ENCODE data around the gene INTS6.

The INTS6 gene

DNA sequence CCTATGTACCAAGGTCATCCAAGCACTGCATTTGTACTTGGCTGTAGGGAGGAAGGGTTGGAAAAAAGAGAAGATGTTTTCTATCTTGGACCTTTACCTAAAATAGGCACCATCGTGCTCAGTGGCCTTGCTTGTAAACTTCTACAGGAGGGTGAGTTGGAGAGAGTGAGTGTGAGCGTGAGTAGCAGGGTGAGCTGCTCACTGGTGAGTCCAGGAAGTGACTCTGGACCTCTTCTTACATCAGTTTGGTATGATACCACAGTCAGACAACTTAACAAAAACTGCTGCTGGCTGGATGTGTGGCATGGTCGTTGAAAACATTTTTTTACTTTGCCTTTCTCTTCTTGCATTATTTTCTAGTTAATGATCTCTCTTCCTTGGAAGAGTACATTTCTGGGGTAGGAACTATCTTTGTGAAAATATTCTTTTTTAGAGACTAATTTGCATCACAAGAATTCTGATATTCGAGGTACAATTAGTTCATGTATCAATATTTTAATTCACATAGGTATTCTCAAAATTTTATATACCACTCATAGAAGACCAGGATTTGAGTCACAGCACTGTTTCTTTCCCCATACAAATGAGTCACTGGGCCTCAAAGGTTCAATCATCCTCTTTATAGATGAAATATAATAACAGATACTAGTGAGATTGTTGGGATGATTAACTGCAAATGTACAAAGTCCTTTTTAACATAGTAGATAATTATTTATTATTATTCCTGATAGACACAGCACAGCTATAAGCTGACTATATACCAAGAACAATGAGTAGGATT, 112.7 kb downstream of the INTS6 start:
- H3K9me3 Mint-ChIP-seq, result no peaks in the 10 kb centered on the region
- H3K27me3 Mint-ChIP-seq (ENCODE audit: low read depth), result no peaks in the 10 kb centered on the region
- no peaks in the 10 kb centered on the region for H3K4me1 Mint-ChIP-seq
- H3K27ac Mint-ChIP-seq, result no peak overlapping the region
- TF ChIP-seq CTCF (IDR thresholded peaks at IDR 0.05; ENCODE audit: unreplicated experiment in 3 of 3), result no peak
- no peak overlapping the region for H3K4me3 Mint-ChIP-seq
- H3K36me3 Mint-ChIP-seq (ENCODE audit: low read depth), result no peaks in the 10 kb centered on the region

DNA sequence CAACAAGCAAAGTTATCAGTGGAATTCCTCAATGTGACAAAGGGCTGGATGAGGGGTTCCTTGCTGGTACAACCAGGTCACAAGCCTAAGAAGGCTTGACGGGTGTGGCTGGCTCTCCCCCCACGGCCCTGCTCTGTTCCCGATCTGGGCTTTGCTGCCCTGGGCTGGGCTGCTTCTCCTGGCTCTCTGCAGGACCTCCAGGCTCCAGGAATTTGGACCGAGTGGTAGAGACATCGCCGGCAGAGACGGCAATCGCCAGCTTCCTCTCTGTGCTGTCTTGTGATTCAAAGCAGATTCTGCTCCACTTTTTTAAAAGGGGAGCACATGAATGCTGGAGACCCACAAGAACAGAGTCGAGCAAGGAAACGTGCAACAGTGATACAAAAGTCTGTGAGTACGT, 113.5 kb downstream of the INTS6 start, which contains the start of gene SERPINE3:
SERPINE3 (plus strand) TSS at position 338 of the 400 bp plus-strand sequence. CDS start 1,401 bp downstream, outside the sequence.
- Mint-ChIP-seq H3K4me1 (no peaks in the 10 kb centered on the region), H3K27ac (no peak within 1 kb of the TSS), H3K9me3 (no peaks in the 10 kb centered on the region), H3K4me3 (no peak within 1 kb of the TSS), H3K27me3 (ENCODE audit: low read depth) (no peaks in the 10 kb centered on the region), H3K36me3 (ENCODE audit: low read depth) (no peaks in the 10 kb centered on the region)
- no peak for TF ChIP-seq CTCF (IDR thresholded peaks at IDR 0.05; ENCODE audit: unreplicated experiment in 3 of 3)

GRCh38 chr13:51336746-51337145, 116.1 kb downstream of the INTS6 start:
- Mint-ChIP-seq H3K27ac (no peak overlapping the region), H3K27me3 (ENCODE audit: low read depth) (no peaks in the 10 kb centered on the region), H3K36me3 (ENCODE audit: low read depth) (no peaks in the 10 kb centered on the region), H3K4me3 (no peak overlapping the region), H3K9me3 (no peaks in the 10 kb centered on the region), H3K4me1 (no peaks in the 10 kb centered on the region)
- no peak for TF ChIP-seq CTCF (IDR thresholded peaks at IDR 0.05; ENCODE audit: unreplicated experiment in 3 of 3)

GRCh38 chr13:51333826-51334225, 119.0 kb downstream of the INTS6 start:
- Mint-ChIP-seq H3K4me1 (no peaks in the 10 kb centered on the region), H3K36me3 (ENCODE audit: low read depth) (no peaks in the 10 kb centered on the region), H3K9me3 (no peaks in the 10 kb centered on the region), H3K27ac (no peak overlapping the region), H3K27me3 (ENCODE audit: low read depth) (no peaks in the 10 kb centered on the region), H3K4me3 (no peak overlapping the region)
- TF ChIP-seq CTCF (IDR thresholded peaks at IDR 0.05; ENCODE audit: unreplicated experiment in 3 of 3), result no peak

GRCh38 chr13:51333421-51333820, 119.4 kb downstream of the INTS6 start:
- no peak overlapping the region for H3K4me3 Mint-ChIP-seq
- H3K4me1 Mint-ChIP-seq, result no peaks in the 10 kb centered on the region
- no peaks in the 10 kb centered on the region for H3K36me3 Mint-ChIP-seq (ENCODE audit: low read depth)
- no peaks in the 10 kb centered on the region for H3K9me3 Mint-ChIP-seq
- H3K27me3 Mint-ChIP-seq (ENCODE audit: low read depth), result no peaks in the 10 kb centered on the region
- TF ChIP-seq CTCF (IDR thresholded peaks at IDR 0.05; ENCODE audit: unreplicated experiment in 3 of 3), result no peak
- no peak overlapping the region for H3K27ac Mint-ChIP-seq
